GM19324 (cell line): Measurements from ENCODE around the gene ZNF407.

Experiments
- ATAC-seq: cut with Tn5 transposase; IDR thresholded peaks from one replicate; pipeline ENCODE4 v1.9.1; 2021; ENCODE audit warnings: mild to moderate bottlenecking, moderate library complexity; ENCODE audit not compliant: unreplicated experiment, low FRiP score

ZNF407 gene

DNA sequence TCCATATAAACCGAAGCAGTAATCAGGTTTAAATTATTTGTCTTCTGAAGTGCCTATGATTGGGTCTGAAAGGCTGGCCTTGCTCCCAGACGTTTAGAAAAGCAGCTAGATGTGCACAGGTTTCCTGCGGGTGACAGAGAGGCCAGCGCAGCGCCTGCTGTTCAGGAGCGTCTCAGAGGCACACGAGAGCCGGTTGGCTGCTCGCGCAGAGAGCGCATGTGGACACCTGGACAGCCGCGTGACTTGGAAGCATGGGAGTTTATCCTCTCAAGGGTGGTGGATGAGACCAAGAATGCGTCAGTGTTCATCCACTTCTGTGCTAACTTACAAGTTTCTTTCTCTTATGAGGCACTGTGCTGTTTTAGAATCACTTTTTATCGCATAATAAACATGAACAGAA is 307.6 kb downstream of the ZNF407 start:
- ATAC-seq, result no peak

DNA sequence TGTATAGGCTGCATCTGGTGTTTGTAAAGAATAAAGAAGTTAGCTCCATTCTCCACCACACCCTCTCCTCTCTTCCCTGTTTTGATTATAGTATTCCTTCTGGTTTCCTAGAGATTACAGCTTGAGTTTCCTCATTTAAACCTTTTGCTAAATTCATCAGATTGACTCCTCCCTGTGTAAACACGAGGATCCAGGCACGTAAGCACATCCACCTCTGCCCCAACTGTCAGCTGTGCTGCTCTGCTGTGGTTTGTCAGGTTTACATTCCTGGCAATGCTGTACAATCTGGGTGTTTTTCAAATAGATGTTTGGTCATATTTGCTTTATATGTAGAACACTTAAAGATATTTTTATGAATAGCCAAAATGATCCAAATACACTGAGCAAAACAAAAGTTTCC is 308.5 kb downstream of the ZNF407 start:
- no peak for ATAC-seq

DNA sequence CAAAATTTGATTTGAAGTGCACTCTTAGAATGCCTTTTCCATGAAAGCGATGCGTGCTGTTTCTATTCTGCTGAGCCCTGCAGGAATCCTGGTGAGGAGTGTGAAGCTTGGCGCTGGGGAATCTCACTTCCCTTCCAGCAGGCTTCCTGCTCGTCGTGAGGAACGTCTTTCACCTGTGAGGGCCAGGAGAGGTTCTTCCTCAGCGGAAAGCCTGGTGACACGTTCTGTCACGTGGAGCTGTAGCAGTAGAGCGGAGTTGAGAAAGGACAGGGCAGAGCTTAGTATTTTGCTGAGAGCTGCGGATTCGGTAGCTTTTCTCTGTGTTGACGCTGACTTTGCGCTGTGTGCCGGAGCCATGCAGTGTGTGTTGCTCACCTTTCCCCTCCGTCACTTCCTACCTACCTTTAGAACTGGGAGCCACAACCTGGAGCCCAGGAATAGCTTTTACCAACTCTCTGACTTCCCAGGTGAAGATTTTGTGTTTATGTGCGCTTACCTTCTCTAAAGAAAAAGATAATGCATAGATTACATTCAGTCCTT is 316.5 kb downstream of the ZNF407 start:
- no peak for ATAC-seq

DNA sequence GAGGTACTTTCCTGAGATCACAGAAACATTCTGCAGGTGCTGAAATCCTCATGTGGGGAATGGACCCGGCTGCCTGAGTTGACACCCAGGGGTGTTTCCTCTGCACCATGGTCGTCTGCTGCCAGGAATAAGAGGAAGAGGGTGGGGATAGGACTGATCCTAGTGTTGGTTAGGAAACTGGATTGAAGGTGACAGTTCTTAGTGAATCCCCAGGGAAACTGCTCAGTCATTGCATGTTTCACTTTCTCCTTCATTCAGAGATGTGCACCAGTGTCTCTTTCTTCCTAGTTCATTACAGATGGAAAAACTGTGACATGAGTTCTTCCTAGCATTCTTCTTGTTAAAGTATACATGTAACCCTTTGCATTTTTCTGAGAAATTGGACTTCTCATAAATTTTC is 317.0 kb downstream of the ZNF407 start:
- no peak for ATAC-seq

DNA sequence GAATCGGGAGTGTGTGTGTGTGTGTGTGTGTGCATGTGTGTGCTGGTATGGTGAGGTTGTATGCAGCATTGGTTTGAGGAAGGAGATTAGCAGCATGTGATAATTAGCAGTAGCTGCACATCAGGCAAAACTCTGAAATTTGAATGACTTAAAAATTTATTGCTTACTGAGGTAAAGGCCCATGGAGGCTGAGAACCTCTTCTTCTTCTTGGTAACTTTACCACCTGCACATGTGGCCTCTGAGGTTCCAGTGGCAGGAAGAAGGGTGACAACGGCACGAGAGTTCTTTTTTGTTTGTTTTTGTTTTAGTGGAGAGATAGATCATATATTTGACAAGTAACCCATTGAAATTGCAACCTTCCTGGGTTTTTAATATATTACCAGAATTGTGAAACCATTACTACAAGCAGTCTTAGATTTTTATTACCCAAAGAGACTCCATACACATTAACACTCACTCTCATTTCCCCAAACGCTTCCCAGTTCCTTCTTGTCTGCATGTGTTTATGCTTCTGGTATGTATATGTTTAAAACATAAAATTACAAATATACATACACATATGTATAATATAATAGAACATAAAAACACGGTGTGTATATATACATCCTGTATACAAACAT is 319.2 kb downstream of the ZNF407 start:
- ATAC-seq, result no peak

DNA sequence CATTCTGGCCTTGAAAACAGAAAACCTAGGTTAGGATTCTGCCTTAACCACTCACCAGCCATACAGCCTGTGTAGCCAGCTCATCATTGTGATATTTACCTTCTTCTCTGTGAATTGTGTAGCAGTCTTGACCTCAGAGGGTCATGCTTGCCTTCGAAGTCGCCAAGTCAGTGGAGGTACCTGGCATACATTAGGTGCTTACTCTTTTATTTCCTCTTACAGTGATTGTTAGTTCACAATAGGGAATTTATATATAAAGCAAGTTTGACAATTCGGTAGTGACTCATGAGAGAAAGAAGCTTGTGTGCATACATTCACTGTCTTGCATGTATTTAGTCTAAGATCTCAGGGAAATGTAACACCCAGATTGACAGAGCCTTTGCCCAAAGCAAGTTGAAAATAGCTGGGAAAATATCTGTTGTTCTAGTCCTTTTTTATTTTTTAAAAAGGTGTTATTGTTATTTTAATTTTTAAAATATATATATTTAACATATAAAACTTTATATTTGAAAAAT is 320.7 kb downstream of the ZNF407 start:
- no peak for ATAC-seq

DNA sequence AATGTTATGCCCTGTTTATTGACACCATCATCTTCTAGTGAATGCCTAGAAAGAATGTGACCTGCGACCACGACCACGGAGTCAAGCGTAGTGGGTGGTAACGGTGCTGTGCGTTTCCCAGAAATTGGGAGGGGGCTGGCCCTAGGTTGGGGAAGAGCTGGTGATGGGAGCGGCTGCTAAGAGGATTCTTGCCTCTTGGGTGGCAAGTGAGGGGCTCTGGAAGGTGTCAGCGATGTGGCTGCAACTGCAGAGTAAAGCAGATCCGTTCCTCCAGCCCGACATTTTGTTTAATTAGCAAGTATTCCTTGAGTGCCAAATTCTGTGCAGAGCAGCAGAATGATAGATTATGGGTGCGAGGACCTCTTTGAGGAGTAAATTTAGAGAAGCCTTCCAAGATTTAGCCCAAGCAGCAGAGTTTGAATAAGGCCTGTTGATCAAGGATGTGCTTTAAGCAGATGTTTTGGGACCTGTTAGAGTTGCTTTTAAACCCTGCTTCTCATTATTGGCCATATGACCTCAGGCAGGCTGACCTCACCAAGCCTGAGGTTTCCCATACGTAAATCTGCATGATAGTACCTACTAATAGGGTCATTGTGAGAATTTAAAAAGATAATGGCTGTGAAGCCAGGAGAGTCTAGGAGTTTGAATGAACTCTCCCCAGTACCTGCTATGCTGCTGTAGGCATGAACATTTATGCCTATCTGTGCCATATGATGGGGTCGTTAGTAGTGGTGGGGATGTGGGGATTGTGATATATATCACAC is 323.6 kb downstream of the ZNF407 start:
- no peak for ATAC-seq

DNA sequence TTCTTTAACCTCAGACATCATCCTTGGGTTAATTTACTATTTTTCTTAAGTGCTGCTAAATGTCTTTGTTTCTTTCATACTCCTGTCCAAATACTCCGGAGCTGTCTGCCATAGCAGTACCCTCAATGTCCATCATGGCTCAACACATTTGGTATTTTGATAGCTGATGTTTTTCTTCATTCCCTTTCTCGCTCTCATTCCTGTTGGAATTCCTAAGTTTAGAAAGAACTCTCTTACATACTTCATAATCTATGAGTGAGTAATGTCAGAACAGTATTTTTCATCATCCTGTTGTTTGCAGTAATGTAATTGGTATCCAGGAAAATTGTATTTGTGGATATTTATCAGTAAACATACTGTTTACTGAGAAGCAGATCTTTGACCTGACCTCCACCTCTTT is 328.4 kb downstream of the ZNF407 start:
- no peak for ATAC-seq

DNA sequence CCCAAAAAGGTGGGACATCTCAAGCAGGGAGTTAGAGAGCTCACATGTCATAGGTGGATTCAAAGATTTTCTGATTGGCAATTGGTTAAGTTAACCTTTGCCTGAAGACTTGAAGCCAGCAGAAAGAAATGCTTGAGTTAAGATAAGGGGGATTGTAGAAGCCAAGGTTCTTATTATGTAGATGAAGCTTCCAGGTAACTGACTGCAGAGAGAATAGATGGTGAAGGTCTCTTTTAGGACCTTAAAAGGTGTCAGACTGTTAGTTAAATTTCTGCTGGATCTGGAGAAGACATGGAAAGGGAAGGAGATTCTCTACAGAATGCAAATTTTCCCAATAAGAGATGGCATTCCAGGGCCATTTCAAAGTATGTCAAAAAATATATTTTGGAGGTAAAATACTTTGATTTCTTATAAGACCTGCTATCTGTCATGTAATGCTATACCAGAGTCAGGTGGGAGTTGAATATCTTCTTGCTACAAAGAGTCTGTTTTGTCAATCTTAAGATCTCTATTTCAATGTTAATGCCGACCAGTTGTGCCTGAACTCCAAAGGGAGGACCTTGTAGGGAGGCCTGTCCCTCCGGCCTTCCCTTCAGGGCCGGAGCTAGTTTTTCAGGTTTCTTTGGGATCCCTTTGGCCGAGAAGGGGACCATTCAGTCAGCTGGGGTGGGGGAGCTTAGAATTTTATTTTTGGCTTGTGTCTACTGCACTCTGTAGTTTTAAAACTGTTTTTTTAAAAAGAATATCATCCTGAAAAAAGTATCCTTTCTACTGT is 330.7 kb downstream of the ZNF407 start:
- no peak for ATAC-seq

DNA sequence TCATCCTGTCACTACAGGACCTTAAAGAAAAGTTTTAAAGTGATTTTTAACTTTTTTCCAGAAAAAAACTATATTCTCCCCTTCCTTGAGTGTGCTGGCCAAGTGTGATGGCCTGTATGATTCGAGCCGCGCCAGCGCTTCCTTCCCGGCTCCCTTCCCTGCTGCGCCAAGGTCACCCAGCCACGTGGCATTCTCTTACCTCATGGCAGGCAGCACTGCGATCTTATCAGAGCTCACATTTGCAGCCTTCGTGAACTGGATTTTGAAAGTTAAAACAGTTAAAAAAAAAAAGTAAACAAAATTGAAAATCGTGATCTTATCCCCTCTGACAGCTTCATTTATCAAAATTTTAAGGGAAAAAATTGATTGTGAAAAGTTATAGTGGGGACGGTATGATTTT is 331.4 kb downstream of the ZNF407 start:
- no peak for ATAC-seq

DNA sequence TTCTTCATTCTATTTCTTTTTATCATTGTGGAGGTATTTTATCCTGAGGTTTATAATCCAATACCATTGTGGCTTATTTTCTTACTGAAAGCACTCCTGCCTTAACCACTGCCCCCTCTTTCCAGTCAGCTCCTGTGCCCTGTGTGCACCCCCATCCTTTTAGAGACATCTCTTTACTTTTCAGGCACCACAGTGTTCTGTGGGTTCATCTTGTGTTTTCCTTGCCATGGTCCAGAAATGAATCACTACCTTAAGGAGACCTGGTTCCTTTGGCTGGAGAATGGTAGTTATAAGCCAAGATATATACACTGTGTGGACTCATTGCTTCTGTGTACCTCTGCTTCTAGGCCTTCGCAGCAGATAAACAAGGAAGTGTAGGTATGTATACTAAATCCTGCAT is 332.9 kb downstream of the ZNF407 start:
- ATAC-seq, result no peak

DNA sequence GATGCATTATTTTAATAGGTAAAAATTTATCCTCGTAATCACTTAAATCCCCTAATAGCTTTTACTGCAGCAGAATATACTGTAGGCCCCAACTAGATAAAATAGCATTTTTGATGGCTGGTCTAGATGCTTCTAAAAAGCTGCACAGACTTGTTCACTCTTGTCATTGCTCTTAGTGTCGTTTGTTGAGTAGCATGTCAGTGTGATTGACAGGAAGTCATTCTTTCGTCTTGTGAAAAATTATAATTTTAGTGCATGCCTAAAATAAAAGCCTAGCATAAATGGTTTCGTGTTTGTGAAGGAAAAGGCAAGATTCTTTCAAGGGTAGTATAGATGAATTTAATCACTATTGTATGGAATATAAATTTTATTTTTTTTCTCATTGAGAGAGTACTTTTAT is 336.3 kb downstream of the ZNF407 start:
- no peak for ATAC-seq

DNA sequence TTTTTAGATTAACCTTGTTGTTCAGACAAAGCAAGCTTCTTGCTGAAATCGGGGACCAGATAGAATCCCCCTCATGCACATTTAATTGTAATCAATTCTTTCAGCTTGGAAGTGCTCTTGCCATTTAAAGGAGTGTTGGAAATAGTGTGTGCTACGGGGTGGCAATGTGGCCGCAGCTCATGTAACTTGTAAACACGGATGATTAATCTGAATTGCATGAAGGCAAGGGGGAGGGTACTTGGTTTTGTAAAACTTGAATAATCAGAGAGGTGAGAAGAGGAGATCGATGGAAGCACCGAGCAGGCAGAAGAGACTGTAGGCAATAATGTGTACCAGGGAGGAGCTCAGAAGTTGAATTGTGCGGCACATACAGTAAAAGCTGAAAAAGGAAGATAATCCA is 337.8 kb downstream of the ZNF407 start:
- ATAC-seq, result no peak

DNA sequence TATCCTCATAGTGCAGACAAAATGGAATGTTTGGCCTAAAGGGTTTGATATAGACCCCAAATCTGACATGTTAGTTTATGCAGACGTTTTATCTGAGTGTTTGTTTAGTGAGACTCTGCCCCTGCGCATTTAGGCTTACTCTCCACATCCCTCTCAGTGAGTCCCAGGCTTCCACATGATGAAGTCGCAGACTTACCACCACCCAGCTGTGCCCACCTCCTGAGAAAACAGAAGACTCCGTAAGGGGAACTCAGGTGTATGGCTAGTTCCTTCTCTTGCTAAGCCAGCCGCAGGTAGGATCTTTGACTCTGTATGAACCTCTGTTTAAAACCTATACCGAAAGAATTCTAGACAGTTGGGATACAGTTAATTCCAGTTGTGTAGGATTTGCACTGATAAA is 338.7 kb downstream of the ZNF407 start:
- ATAC-seq, result no peak

DNA sequence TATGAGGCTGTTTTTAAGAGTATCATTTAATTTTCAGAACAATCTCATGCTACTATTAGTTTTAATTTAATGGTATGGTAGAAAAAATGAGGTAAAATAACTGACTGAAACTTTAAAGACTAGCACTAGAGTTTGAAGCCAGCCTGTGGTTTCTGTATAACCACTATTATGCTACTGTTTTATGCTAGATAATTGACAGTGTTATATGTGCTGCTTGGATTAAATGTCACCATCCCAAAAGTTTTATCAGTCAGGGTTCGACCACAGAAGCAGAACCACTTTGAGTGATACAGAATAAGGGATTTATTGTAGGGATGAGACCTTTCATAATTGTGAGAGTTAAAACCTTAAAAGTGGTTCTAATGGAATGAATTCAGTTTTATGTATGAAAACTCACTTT is 339.6 kb downstream of the ZNF407 start:
- no peak for ATAC-seq

DNA sequence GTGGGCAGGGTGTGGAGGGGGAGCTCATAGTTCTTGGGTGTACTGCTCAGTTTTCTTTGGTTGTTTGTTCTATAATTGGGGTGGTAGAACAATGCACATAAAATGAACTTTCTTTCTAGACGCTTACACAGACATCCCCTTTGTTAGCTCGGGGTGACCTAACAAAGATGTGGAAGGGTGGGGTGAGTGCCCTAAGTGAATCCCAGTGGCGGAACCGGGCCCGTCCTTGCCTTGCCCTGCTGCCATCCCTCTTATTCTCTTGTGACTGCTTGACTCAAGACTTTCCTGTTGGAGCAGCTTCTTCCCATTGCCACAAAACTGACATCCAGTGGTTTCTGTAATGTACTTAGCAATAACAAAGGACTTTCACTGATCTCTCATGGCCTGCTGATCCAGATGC is 343.2 kb downstream of the ZNF407 start:
- no peak for ATAC-seq

DNA sequence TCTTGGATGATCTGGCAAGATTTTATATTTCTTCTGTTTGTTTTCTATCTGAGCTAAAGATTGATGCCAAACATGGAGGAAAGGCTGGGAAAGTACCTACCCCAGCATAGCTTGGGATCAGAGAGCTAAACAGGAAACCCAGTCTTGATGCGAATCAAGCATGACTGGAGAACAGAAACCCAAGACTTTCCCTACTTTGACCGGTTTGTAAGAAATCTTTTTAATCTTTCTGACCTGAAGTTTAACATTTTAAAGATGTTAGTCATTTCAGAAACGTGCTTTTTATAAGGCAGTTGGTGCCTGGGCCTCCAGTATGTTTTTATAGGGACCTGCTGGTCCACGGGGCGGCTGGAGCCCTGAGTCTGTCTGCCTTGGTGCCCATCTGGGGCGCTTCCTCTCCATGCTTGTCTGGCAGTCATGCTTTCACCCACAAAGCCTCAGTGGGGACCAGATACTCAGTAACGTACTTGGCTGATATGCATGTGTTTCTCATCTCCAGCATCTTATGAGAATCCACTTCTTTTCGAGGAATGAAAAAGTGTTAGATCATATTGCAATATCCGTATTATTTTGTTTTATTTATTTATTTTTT is 344.7 kb downstream of the ZNF407 start:
- ATAC-seq, result no peak

DNA sequence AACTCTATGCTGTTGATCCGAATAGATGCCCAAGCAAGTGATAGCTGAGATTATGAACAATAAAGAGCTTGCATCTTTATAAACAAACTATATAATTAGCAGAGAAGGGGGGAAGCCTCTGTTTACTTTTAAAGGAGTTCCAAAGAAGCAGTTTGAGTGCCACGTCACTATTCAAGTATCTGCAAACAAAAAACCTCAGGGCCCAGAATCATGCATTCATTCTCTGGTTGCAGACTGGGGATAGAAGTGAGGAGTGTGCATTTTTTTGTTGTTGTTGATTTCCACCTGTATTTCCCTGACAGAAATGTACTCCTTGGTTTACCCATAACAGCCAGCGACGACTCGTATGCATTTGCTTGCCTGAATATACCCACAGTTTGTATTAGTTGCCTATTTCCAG is 347.0 kb downstream of the ZNF407 start:
- no peak for ATAC-seq

DNA sequence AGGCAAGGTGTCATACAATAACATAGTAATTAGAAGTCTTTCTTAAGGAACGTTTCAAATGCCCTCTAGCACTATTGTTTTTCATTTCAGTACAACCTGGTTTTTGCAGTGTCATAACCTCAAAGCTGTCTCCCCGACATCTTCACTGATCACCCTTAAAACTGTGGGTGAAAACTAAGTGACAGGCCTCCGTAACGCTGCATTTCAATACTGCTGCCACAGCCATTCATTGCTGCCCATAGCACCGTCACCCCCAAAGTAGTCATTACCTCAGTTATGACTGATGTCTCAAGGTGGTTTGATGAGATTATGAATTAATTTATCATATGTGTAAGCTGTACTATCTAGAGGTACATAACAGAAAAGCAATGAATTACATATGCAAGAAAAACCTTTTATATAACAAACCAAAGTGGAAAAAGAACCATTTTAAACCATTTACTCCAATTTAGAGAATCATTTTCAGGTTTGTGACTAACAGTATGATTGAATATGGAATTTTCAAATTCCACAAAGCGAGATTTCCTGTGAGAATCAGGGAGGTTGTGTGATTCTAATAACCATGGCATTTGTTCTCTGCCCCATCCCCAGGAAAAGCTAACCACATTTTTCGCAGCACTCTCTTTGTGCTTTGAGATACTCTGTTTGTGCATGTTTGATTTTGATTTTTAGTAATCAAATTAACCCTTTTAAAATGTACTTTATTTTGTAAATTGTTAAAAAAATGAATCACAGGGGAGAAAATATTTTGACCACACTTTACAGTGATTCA is 348.3 kb downstream of the ZNF407 start:
- ATAC-seq, result no peak
